SK-N-SH treated with all-trans-retinoic acid at 6 μM for 48 hours (cell line): ENCODE data around the gene CSN2.
"Not testable (repeated sequence)": the region's sequence is repeated elsewhere in the genome, so short reads cannot be mapped to it uniquely, and the experiment has no call there.

ENCODE experiments used
- ATAC-seq: fragments of 200-7000 bp; cut with Tn5 transposase; 3 replicates; pipeline ENCODE4 v1.9.1; 2020; ENCODE audit warnings: mild to moderate bottlenecking, moderate library complexity
- ARNTL ChIP-seq: fragments of 450-650 bp; formaldehyde crosslinking; IDR thresholded peaks from 2 replicates; pipeline ENCODE4 v1.5.0; 2020; ENCODE audit warnings: low read depth, mild to moderate bottlenecking, moderate library complexity, borderline replicate concordance
- BACH2 ChIP-seq: fragments of 250-450 bp; sonication (Bioruptor Pico); IDR thresholded peaks from 2 replicates; pipeline ENCODE4 v1.9.0; 2021; ENCODE audit warnings: mild to moderate bottlenecking, borderline replicate concordance
- CREB5 ChIP-seq: fragments of 250-450 bp; sonication (Bioruptor Pico); IDR thresholded peaks from 2 replicates; pipeline ENCODE4 v1.5.1; 2020; ENCODE audit warnings: low read depth, mild to moderate bottlenecking, moderate library complexity
- CSDC2 ChIP-seq: fragments of 250-450 bp; sonication (Bioruptor Pico); IDR thresholded peaks from 2 replicates; pipeline ENCODE4 v1.5.0; 2020; ENCODE audit warnings: mild to moderate bottlenecking, moderate library complexity
- CSRNP3 ChIP-seq: fragments of 250-450 bp; sonication (Bioruptor Pico); IDR thresholded peaks from 2 replicates; pipeline ENCODE4 v1.5.1; 2021; ENCODE audit warnings: mild to moderate bottlenecking, moderate library complexity
- ESRRG ChIP-seq: fragments of 250-450 bp; sonication (Bioruptor Pico); IDR thresholded peaks from 2 replicates; pipeline ENCODE4 v1.6.1; 2021; ENCODE audit warnings: mild to moderate bottlenecking
- GLIS3 ChIP-seq: fragments of 250-450 bp; sonication (Bioruptor Pico); IDR thresholded peaks from 2 replicates; pipeline ENCODE4 v1.5.0; 2020; ENCODE audit warnings: mild to moderate bottlenecking, moderate library complexity
- POU6F1 ChIP-seq: fragments of 250-450 bp; sonication (Bioruptor Pico); IDR thresholded peaks from 2 replicates; pipeline ENCODE4 v1.8.0; 2021; ENCODE audit warnings: low read depth, mild to moderate bottlenecking, moderate library complexity, borderline replicate concordance
- PPARA ChIP-seq: fragments of 250-450 bp; sonication (Bioruptor Pico); IDR thresholded peaks from 2 replicates; pipeline ENCODE4 v1.5.0; 2020; ENCODE audit warnings: mild to moderate bottlenecking, borderline replicate concordance
- RARB ChIP-seq: fragments of 250-450 bp; sonication (Bioruptor Pico); IDR thresholded peaks from 2 replicates; pipeline ENCODE4 v1.8.0; 2021; ENCODE audit warnings: mild to moderate bottlenecking, moderate library complexity
- SNAI2 ChIP-seq: fragments of 250-450 bp; sonication (Bioruptor Pico); IDR thresholded peaks from 2 replicates; pipeline ENCODE4 v1.5.0; 2020; ENCODE audit warnings: mild to moderate bottlenecking, moderate library complexity
- TCF4 ChIP-seq: fragments of 250-450 bp; sonication (Bioruptor Pico); IDR thresholded peaks from 2 replicates; pipeline ENCODE4 v1.8.0; 2021; ENCODE audit warnings: mild to moderate bottlenecking, moderate library complexity, borderline replicate concordance
- TOX ChIP-seq: fragments of 250-450 bp; sonication (Bioruptor Pico); IDR thresholded peaks from 2 replicates; pipeline ENCODE4 v1.8.0; 2021; ENCODE audit warnings: mild to moderate bottlenecking, moderate library complexity, borderline replicate concordance
- TSHZ2 ChIP-seq: fragments of 250-450 bp; sonication (Bioruptor Pico); IDR thresholded peaks from 2 replicates; pipeline ENCODE4 v1.5.0; 2020; ENCODE audit warnings: mild to moderate bottlenecking, moderate library complexity
- ZC3H10 ChIP-seq: fragments of 250-450 bp; sonication (Bioruptor Pico); IDR thresholded peaks from 2 replicates; pipeline ENCODE4 v1.5.1; 2021; ENCODE audit warnings: mild to moderate bottlenecking, moderate library complexity
- ZFP3 ChIP-seq: fragments of 250-450 bp; sonication (Bioruptor Pico); IDR thresholded peaks from 2 replicates; pipeline ENCODE4 v1.5.0; 2020; ENCODE audit warnings: mild to moderate bottlenecking, moderate library complexity
- ZFP30 ChIP-seq: fragments of 450-650 bp; formaldehyde crosslinking; IDR thresholded peaks from 2 replicates; pipeline ENCODE4 v1.5.0; 2022; ENCODE audit warnings: mild to moderate bottlenecking, moderate library complexity
- ZNF70 ChIP-seq: fragments of 450-650 bp; formaldehyde crosslinking; IDR thresholded peaks from 2 replicates; pipeline ENCODE4 v1.5.0; 2020; ENCODE audit warnings: mild to moderate bottlenecking, moderate library complexity
- ZNF8 ChIP-seq: fragments of 450-650 bp; formaldehyde crosslinking; IDR thresholded peaks from 2 replicates; pipeline ENCODE4 v1.5.0; 2020; ENCODE audit warnings: mild to moderate bottlenecking, moderate library complexity

The CSN2 gene

GRCh38 chr4:69934150-69934549, 31.4 kb downstream of the CSN2 start:
- no peak for ATAC-seq
- TF ChIP-seq TCF4 (CRISPR knock-in tag): no peak

GRCh38 chr4:69930768-69931167, 34.8 kb downstream of the CSN2 start, which contains the start of gene CSN1S1:
TSS of gene CSN1S1 (plus strand) at chr4:69931068. CDS start at chr4:69932556, 1,488 bp downstream.
- no peak for ATAC-seq
- TF ChIP-seq TSHZ2 (CRISPR knock-in tag): no peak
- no peak for TF ChIP-seq ZNF70
- no peak for TF ChIP-seq PPARA (CRISPR knock-in tag)
- TF ChIP-seq ZFP3: no peak
- TF ChIP-seq RARB (CRISPR knock-in tag): no peak
- no peak for TF ChIP-seq TOX (CRISPR knock-in tag)
- TF ChIP-seq ZNF8 (CRISPR knock-in tag): no peak

- ATAC-seq: not testable (repeated sequence)
Observed at GRCh38 chr4:69923782-69924410, 41.6 kb downstream of the CSN2 start.

GRCh38 chr4:69920874-69921273, 44.7 kb downstream of the CSN2 start:
- no peak for TF ChIP-seq BACH2
- no peak for TF ChIP-seq ARNTL (CRISPR knock-in tag)
- ATAC-seq: no peak

- no peak for ATAC-seq
- TF ChIP-seq ZNF70 (no peak), ZC3H10 (CRISPR knock-in tag) (no peak), POU6F1 (no peak), CSDC2 (CRISPR knock-in tag) (no peak), BACH2 (no peak), ESRRG (CRISPR knock-in tag) (no peak), SNAI2 (no peak), GLIS3 (CRISPR knock-in tag) (no peak), CSRNP3 (CRISPR knock-in tag) (no peak), CREB5 (CRISPR knock-in tag) (no peak), ZFP30 (no peak), PPARA (CRISPR knock-in tag) (no peak)
Observed at GRCh38 chr4:69910016-69910782, 55.3 kb downstream of the CSN2 start.
